HCT116 (cell line): ENCODE measurements around the gene LACRT. TPM values are rescaled to one million over a fixed set of nuclear protein-coding genes. Genes with fewer than 3 reads are reported as not detected.

Experiments used
- ATAC-seq: fragments of 200-7000 bp; cut with Tn5 transposase; 2 replicates; pipeline ENCODE4 v1.9.1; 2020; ENCODE audit warnings: mild to moderate bottlenecking, moderate library complexity
- BruUV-seq: library from RNA; stranded (reverse); fragments of 400-500 nt; replicated peaks from 2 replicates; lab custom pipeline; 2021; lab: Mats Ljungman, UMichigan
- CTCF ChIA-PET: fragments of 300-600 bp; sonication (Branson Sonifier 250); formaldehyde crosslinking; loops from one replicate; lab custom pipeline; 2021; ENCODE audit warnings: antibody characterized with exemption; lab: Charles Lee
- POLR2A ChIA-PET: fragments of 300-600, 350-600 bp; sonication (Branson Sonifier 250); formaldehyde crosslinking; loops from one replicate; lab custom pipeline; 2021; ENCODE audit warnings: antibody characterized with exemption; lab: Charles Lee
- RAD21 ChIA-PET, 2 experiments: fragments of 300-600 bp; sonication (Branson Sonifier 250); formaldehyde crosslinking; loops; one replicate each; lab custom pipeline; 2023; ENCODE audit warnings: low total read pairs in 2 of 2; ENCODE audit not compliant: uncharacterized antibody in 2 of 2, unreplicated experiment in 2 of 2, low non-redundant PET in 1 of 2; lab: Charles Lee
- DNase-seq: peaks from one replicate; pipeline ENCODE4 v3.0.0-alpha.2; 2010; ENCODE audit warnings: low read depth, low spot score
- H2AFZ ChIP-seq: fragments of 200-600 bp; shearing (Covaris generic), sonication (generic); 2 replicates; pipeline ENCODE4 v1.6.1; 2017; ENCODE audit warnings: low read depth, mixed run types, mixed read lengths, antibody characterized with exemption, low read length; ENCODE audit not compliant: poor library complexity, severe bottlenecking
- H3K27ac ChIP-seq: 2 replicates; pipeline ENCODE4 v1.5.1; 2012; ENCODE audit warnings: low read depth, low read length
- H3K27me3 ChIP-seq: fragments of 200-600 bp; sonication (generic); 2 replicates; pipeline ENCODE4 v1.6.1; 2016; ENCODE audit warnings: mixed run types, low read length, mixed read lengths; ENCODE audit not compliant: insufficient read depth
- H3K36me3 ChIP-seq, 2 experiments: fragments of 200-500 bp in 1 of 2; fragments of 200-600 bp in 1 of 2; sonication (Bioruptor generic) in 1 of 2; sonication (generic) in 1 of 2; 2 replicates each; pipeline versions ENCODE4 v1.5.1 to v1.6.1; 2014 to 2016; ENCODE audit warnings: low read length in 2 of 2, inconsistent platforms in 1 of 2, mixed read lengths in 1 of 2, mixed run types in 1 of 2; ENCODE audit not compliant: insufficient read depth in 2 of 2, control insufficient read depth in 1 of 2
- H3K4me1 ChIP-seq, 2 experiments: fragments of 200-600 bp in 1 of 2; sonication (generic) in 1 of 2; 2 replicates each; pipeline versions ENCODE4 v1.5.1 to v1.6.1; 2012 to 2017; ENCODE audit warnings: low read length in 2 of 2, inconsistent platforms in 1 of 2, mild to moderate bottlenecking in 1 of 2, mixed read lengths in 1 of 2, mixed run types in 1 of 2, moderate library complexity in 1 of 2; ENCODE audit not compliant: insufficient read depth in 2 of 2, control insufficient read depth in 1 of 2
- H3K4me2 ChIP-seq: fragments of 200-600 bp; sonication (generic); 2 replicates; pipeline ENCODE4 v1.6.1; 2017; ENCODE audit warnings: mixed run types, low read length, mixed read lengths
- H3K4me3 ChIP-seq, 2 experiments: fragments of 200-600 bp in 1 of 2; sonication (generic) in 1 of 2; replicated peaks in 1 of 2; 2 replicates each; pipeline ENCODE4 v1.5.1; 2011 to 2016; ENCODE audit warnings: low read length in 2 of 2, control low read depth in 1 of 2, low read depth in 1 of 2, mild to moderate bottlenecking in 1 of 2, mixed read lengths in 1 of 2, mixed run types in 1 of 2
- H3K79me2 ChIP-seq: fragments of 200-600 bp; sonication (generic); 2 replicates; pipeline ENCODE4 v1.6.1; 2017; ENCODE audit warnings: mild to moderate bottlenecking, mixed run types, low read length, moderate library complexity, mixed read lengths; ENCODE audit not compliant: insufficient read depth
- H3K9ac ChIP-seq: fragments of 200-600 bp; sonication (generic); 2 replicates; pipeline ENCODE4 v1.6.1; 2016; ENCODE audit warnings: low read length, mixed read lengths
- H3K9me2 ChIP-seq: fragments of 200-600 bp; sonication (generic), shearing (Covaris generic); 2 replicates; pipeline ENCODE4 v1.6.1; 2017; ENCODE audit warnings: mixed run types, mild to moderate bottlenecking, moderate library complexity; ENCODE audit not compliant: insufficient read depth
- H3K9me3 ChIP-seq, 2 experiments: fragments of 200-500 bp in 1 of 2; fragments of 200-600 bp in 1 of 2; sonication (Bioruptor generic) in 1 of 2; sonication (generic) in 1 of 2; 2 replicates each; pipeline ENCODE4 v1.6.1; 2014 to 2017; ENCODE audit warnings: low read length in 2 of 2, mixed read lengths in 2 of 2, inconsistent platforms in 1 of 2, low read depth in 1 of 2, mild to moderate bottlenecking in 1 of 2, mixed run types in 1 of 2, moderate library complexity in 1 of 2; ENCODE audit not compliant: control insufficient read depth in 1 of 2, insufficient read depth in 1 of 2
- H4K20me1 ChIP-seq: fragments of 200-600 bp; sonication (generic), shearing (Covaris generic); 2 replicates; pipeline ENCODE4 v1.6.1; 2017; ENCODE audit warnings: mixed run types, mild to moderate bottlenecking, moderate library complexity; ENCODE audit not compliant: insufficient read depth
- ELF1 ChIP-seq: IDR thresholded peaks from 2 replicates; pipeline ENCODE4 v1.6.1; 2012; ENCODE audit warnings: low read depth, borderline replicate concordance
- EZH2phosphoT487 ChIP-seq: fragments of 200-600 bp; IDR thresholded peaks from 2 replicates; pipeline ENCODE4 v1.6.1; 2018; ENCODE audit warnings: antibody characterized with exemption, borderline replicate concordance
- JUND ChIP-seq: IDR thresholded peaks from 2 replicates; pipeline ENCODE4 v1.6.1; 2012
- MAX ChIP-seq: IDR thresholded peaks from 2 replicates; pipeline ENCODE4 v1.6.1; 2012
- SP1 ChIP-seq: IDR thresholded peaks from 2 replicates; pipeline ENCODE4 v1.6.1; 2012; ENCODE audit warnings: low read depth
- SRF ChIP-seq: IDR thresholded peaks from 2 replicates; pipeline ENCODE4 v1.6.1; 2012; ENCODE audit warnings: low read depth
- ZBTB33 ChIP-seq: IDR thresholded peaks from 2 replicates; pipeline ENCODE4 v1.6.1; 2011; ENCODE audit warnings: mild to moderate bottlenecking, low read length, moderate library complexity; ENCODE audit not compliant: insufficient replicate concordance; ENCODE audit errors: extremely low read depth
- intact Hi-C: fragments of 100-400 bp; cut with micrococcal nuclease; formaldehyde crosslinking; loops from 2 replicates; pipeline ENCODE4 v1.10.0; 2022
- total RNA-seq: library from RNA; stranded (reverse); gene quantifications from one replicate; pipeline ENCODE4 v1.2.1, GENCODE V29; 2021; ENCODE audit not compliant: unreplicated experiment
- TF ChIP-seq, protein P1 (sequence below), 3 experiments: fragments of 200-600 bp in 1 of 3; sonication (generic) in 1 of 3; IDR thresholded peaks in 2 of 3; conservative IDR thresholded peaks in 1 of 3; 2 replicates each; pipeline ENCODE4 v1.5.1; 2012 to 2017; ENCODE audit warnings: low read depth in 2 of 3, low read length in 2 of 3, antibody characterized with exemption in 1 of 3, borderline replicate concordance in 1 of 3, control low read depth in 1 of 3, mild to moderate bottlenecking in 1 of 3, mixed read lengths in 1 of 3, mixed run types in 1 of 3, moderate library complexity in 1 of 3; ENCODE audit not compliant: insufficient read depth in 1 of 3

LACRT gene
- total RNA-seq, 1 experiment from 2014 or later: not detected

DNA sequence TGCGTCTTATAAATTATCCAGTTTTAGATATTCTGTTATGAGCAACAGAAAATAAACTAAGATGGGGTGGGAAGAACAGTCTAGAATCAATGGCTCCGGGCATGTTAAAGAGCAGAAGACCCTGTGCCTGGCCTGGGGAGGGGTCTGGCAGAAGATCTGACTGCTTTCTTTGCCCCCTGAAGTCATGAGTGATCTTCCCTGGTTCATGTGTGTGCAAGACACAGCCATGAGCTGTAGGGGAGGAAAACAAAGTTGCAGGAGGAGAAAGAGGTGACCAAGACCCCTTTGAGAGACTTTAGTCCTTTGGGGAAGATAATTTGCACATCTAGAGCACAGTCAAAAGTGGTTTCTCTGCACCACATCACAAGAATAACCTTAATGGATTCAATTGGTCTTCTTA lies 4.8 kb downstream of the LACRT start:
- Histone ChIP-seq H3K27me3 (peaks cover 24% of the 10 kb centered on the region; the same call in 1 of the 2 replicates), H3K36me3 (no peaks in the 10 kb centered on the region), H3K79me2 (no peaks in the 10 kb centered on the region), H2AFZ (no peak overlapping the region), H3K4me2 (no peak overlapping the region), H3K9ac (no peak overlapping the region), H3K4me3 (no peak overlapping the region), H4K20me1 (no peaks in the 10 kb centered on the region), H3K4me1 (no peaks in the 10 kb centered on the region), H3K9me2 (no peaks in the 10 kb centered on the region), H3K9me3 (peaks cover 0 to 3% of the 10 kb centered on the region in 2 experiments; a peak in 2 of 4 replicates), H3K27ac (no peak overlapping the region)
- intact Hi-C loops: no loop called here
- TF ChIP-seq SRF (no peak), ELF1 (no peak), ZBTB33 (no peak), SP1 (no peak), MAX (no peak)
- BruUV-seq: no TSS peak
- POLR2A ChIA-PET: no interaction called here
- no peak for DNase-seq
- ATAC-seq: no peak
- CTCF ChIA-PET: interaction anchor here (1.2 to 1.5 kb wide), 2 partner anchors 12 to 29 kb away, joined by 3 to 4 read pairs; no protein-coding TSS in a partner anchor
- RAD21 ChIA-PET: no interaction called here

DNA sequence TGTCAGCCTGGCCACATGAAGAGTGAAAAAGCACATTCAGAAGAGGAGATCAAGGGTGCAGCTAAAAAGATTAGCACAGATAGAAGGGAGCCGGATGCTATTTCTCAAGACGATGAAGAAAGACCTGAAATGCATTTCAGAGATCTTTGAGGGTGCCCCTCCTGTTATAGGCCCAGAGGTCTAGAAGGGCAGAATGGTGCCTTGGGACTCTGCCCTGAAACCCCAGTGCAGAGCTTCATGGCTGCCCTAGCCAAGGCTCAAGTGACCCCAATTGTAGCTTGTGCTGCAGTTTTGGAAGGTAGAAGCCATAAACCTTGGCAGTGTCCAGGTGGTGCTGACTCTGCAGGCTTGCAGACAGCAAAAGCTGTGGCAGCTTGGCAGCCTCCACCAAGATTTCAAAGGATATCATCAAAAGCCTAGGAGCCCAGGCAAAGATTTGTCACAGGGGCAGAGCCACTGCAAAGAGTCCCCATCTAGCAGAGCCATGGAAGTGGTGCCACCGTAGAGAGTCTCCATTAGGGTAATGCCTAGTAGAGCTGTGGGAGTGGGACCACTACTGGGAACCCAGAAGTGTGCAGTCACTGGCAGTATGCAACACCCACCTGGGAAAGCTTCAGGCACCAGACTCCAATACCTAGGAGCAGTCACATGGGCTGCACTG lies 6.4 kb downstream of the LACRT start:
- no peak overlapping the region for H3K4me2 ChIP-seq
- H3K9ac ChIP-seq: no peak overlapping the region
- no peaks in the 10 kb centered on the region for H4K20me1 ChIP-seq
- no TSS peak for BruUV-seq
- intact Hi-C loops: no loop called here
- H3K9me3 ChIP-seq: peaks cover 0 to 3% of the 10 kb centered on the region in 2 experiments; a peak in 2 of 4 replicates
- TF ChIP-seq, protein P1, sequence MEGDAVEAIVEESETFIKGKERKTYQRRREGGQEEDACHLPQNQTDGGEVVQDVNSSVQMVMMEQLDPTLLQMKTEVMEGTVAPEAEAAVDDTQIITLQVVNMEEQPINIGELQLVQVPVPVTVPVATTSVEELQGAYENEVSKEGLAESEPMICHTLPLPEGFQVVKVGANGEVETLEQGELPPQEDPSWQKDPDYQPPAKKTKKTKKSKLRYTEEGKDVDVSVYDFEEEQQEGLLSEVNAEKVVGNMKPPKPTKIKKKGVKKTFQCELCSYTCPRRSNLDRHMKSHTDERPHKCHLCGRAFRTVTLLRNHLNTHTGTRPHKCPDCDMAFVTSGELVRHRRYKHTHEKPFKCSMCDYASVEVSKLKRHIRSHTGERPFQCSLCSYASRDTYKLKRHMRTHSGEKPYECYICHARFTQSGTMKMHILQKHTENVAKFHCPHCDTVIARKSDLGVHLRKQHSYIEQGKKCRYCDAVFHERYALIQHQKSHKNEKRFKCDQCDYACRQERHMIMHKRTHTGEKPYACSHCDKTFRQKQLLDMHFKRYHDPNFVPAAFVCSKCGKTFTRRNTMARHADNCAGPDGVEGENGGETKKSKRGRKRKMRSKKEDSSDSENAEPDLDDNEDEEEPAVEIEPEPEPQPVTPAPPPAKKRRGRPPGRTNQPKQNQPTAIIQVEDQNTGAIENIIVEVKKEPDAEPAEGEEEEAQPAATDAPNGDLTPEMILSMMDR (IDR thresholded peaks at IDR 0.05 in 2 of 3, conservative IDR thresholded peaks at IDR 0.05 in 1 of 3; ENCODE audit: borderline replicate concordance in 1 of 3, insufficient read depth in 1 of 3, low read depth in 2 of 3, low read length in 2 of 3): no peak
- TF ChIP-seq EZH2phosphoT487: no peak
- TF ChIP-seq JUND: no peak
- H3K27ac ChIP-seq: no peak overlapping the region
- CTCF ChIA-PET: interaction anchor here (1.8 kb wide), 1 partner anchor 30 kb away, joined by 4 read pairs; no protein-coding TSS in a partner anchor
- ATAC-seq (no peak), DNase-seq (no peak)
- no peaks in the 10 kb centered on the region for H3K9me2 ChIP-seq
- peaks cover 30% of the 10 kb centered on the region; the same call in 1 of the 2 replicates for H3K27me3 ChIP-seq
- POLR2A ChIA-PET: no interaction called here
- no peaks in the 10 kb centered on the region for H3K4me1 ChIP-seq
- RAD21 ChIA-PET: no interaction called here
- no peak overlapping the region for H3K4me3 ChIP-seq
- H3K36me3 ChIP-seq: no peaks in the 10 kb centered on the region
- H3K79me2 ChIP-seq: no peaks in the 10 kb centered on the region
- H2AFZ ChIP-seq: no peak overlapping the region
